HG03520 (cell line): Measurements from ENCODE around the gene CUX1.
"Not testable (repeated sequence)": the region's sequence is repeated elsewhere in the genome, so short reads cannot be mapped to it uniquely, and the experiment has no call there.

Source experiments
- ATAC-seq: cut with Tn5 transposase; IDR thresholded peaks from one replicate; pipeline ENCODE4 v1.9.1; 2021; ENCODE audit warnings: mild to moderate bottlenecking, moderate library complexity; ENCODE audit not compliant: unreplicated experiment

CUX1 gene

DNA sequence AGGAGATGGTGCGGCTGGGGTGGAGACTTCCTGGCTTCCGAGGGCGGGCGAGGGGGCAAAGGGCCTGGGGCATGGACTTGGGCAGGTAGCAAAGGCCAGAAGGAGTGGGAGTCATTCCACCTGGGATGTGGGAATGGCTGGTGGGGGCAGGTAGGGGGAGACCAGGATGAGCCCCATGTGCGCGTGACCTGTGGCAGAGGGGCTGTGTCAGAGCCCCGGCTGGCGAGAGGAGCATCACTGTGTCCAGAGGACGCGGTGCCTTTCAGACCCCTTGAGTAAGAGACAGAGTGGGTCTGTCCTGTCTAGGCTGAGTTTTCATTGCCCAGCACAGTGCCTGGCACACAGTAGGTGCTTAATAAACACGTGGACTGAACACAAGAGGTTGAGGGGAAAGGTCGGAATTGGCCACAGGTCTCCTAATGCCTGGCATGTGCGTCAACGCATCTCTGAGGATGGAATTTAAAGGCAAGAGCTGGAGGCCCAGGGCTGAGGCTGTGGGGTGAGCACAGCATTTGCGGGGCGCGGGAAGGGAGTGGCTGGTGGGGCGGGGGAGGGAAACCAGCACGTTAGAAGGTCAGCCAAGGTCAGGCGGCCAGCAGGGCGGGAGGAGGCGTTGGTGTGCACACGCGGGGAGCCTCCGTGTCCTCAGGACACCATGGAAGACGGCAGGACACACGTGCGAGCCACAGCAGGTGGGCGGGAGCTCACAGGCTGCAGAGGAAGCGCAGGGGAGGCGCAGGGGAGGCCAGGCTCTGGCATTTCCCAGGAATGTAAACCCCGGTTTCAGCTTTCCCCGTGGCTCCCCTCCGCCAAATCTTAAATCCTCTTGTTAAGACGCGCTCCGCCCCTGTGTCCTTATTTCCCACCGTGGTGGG is 51.8 kb downstream of the CUX1 start:
- no peak for ATAC-seq

GRCh38 chr7:101869901-101870290 is 52.5 kb downstream of the CUX1 start:
- ATAC-seq, result no peak

GRCh38 chr7:101870361-101871062 is 53.1 kb downstream of the CUX1 start:
- ATAC-seq, result no peak

- ATAC-seq, result no peak
Measured at GRCh38 chr7:101871351-101871750, 53.9 kb downstream of the CUX1 start.

DNA sequence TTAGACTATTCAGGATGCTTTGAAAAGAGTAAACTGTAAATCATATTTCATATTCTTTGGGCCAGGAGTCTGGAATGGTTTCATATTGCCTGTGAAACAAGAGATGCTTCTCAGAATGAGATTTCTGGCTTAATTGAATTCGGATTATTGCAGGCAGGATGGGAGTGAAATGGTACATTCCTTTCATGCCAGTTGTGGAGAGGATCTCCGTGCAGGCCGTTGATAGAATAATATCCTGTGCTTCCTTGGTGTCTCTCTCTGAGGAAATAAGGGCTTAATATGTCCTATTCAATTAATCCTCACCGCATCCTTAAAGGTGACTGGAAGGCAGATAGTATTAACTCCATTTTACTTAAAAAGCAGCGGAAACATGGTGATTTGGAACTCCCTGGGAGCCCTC is 56.6 kb downstream of the CUX1 start:
- ATAC-seq, result no peak

GRCh38 chr7:101875283-101875846 is 57.9 kb downstream of the CUX1 start:
- ATAC-seq, result no peak

DNA sequence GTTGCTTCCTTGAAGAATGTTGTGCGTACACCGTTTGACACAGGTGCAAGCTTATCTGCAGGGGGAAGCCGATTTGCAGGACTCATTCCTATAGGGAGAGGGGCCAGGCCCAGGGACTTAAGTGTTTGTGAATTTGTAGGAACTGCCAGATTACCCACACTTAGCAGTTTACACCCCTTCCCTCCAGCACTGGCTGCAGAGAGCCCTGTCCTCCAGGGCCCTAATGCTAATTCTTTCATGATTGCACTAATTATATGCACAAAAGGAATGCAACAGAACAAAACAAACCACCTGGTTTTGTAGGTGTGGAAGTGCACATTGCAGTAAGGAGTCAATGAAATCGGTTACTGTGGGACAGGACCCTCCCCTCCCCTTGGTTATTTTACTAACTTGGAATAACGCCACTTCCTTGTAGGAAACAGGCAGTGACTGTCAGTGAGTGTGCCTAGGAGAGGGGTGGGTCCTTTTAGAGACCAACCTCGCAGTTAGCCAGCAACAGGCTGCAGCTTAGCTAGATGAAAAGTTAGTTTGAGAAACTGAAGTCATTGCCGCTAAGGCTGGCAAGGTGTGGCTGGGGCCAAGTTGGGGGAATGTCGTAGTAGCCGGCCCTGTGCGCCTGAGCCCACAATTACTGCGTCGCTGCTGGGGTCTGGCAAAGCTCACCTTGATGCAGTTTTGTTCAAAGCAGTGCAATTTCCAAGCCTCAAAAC is 60.6 kb downstream of the CUX1 start:
- ATAC-seq, result no peak

GRCh38 chr7:101878938-101879337 is 61.5 kb downstream of the CUX1 start:
- no peak for ATAC-seq

GRCh38 chr7:101879565-101879964 is 62.1 kb downstream of the CUX1 start:
- ATAC-seq, result no peak

DNA sequence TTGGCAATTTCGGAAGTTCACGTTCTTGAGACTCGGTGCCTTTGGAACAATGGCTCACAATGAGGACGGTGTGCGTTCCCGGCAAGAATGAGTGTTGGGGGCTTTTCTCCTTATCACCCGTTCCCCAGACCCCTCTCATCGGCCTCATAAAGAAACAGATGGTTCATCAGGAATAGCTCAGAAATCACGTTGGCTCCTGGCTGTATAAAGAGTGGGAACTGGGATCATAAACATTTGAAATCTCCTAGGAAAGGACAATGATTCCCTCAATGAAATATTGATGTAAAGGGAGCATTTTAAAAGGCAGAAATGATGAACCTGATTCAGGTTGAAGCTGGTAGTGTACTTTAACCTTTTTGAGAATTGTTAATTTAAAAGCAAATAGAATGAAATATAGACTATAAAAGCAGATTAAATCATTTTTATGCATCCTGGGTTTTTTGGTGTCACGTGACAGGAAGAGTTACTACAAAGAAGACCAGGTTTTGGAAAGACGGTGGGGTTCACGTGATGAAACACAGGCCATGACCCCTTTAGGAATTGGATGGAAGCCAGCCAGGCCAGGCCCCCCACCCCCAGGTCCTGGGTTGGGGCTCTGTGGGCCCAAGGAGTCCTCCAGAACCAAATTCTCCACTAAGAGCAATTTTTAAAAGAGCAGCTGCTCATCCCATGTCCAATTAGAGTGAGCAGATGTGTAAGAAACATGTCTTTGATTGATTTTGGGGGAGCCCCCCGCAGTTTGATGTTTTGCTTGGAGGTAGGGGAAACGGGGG is 63.0 kb downstream of the CUX1 start:
- no peak for ATAC-seq

DNA sequence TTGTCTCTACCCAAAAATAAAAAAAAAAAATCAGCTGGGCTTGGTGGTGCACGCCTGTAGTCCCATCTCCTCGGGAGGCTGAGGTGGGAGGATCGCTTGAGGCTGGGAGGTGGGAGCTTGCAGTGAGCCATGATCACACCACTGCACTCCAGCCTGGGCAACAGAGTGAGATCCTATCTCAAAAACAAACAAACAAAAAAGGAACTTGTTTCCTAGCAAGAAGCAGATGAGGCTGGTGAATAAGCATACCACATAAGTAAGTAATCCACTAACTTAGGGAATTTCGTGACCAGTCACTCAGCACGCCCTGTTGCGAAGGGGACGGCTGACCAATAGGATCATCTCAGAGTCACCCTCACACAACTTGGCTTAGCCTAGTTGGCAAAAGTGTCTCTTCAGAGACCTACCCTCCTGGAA is 64.6 kb downstream of the CUX1 start:
- ATAC-seq, result no peak

GRCh38 chr7:101882595-101883564 is 65.5 kb downstream of the CUX1 start:
- no peak for ATAC-seq

- no peak for ATAC-seq
Measured at GRCh38 chr7:101884671-101885596, 67.5 kb downstream of the CUX1 start.

DNA sequence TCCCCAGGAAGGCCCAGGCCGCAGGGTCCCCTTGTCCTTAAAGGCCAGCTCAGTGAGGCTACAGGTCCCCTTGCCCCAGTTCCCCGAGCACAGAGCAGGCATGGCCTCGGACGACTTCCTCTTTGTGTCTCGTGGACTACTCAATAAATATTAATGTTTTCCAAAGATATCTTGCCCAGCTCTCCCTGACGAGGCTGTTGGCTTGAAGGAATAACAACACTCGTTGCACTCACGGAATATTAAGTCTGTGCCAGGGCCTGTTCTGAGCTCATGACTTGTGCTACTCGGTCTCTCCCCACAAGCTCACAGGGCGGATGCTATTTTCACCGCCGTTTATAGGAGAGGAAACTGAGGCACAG is 68.2 kb downstream of the CUX1 start:
- ATAC-seq, result no peak

DNA sequence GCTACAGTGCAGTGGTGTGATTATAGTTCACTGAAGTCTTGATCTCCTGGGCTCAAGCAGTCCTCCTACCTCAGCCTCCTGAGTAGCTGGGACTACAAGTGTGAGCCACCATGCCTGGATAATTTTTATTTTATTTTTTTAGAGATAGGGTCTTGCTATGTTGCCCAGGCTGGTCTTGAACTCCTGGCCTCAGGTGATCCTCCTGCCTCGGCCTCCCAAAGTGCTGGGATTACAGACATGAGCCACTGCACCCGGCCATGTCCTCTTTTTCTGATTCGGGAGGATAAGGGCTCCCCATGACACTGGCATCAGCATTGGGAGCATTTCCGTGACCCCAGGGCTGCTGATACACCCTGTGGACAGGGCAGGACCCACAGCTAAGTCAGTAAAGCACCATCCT is 69.9 kb downstream of the CUX1 start:
- not testable (repeated sequence) for ATAC-seq

DNA sequence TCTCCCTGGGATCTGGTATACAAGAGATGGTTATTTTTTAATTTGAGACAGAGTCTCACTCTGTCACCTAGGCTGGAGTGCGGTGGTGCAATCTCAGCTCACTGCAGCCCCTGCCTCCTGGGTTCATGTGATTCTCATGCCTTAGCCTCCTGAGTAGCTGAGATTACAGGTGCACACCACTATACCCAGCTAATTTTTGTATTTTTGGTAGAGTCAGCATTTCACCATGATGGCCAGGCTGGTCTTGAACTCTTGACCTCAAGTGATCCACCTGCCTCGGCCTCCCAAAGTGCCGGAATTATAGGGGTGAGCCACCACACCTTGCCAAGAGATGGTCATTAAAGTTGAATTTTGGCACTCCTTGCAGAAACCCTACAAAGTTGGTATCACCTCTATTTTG is 71.1 kb downstream of the CUX1 start:
- not testable (repeated sequence) for ATAC-seq

- ATAC-seq, result no peak
Measured at GRCh38 chr7:101890749-101891523, 73.5 kb downstream of the CUX1 start.
